Choroid plexus epithelial cell (primary cell): ENCODE results near the gene MYO15B.

Experiments used
- DNase-seq: peaks from one replicate; pipeline ENCODE4 v3.0.0-alpha.2; 2010; ENCODE audit warnings: low read depth
- H3K4me3 ChIP-seq: 2 replicates; pipeline ENCODE4 v1.5.1; 2011; ENCODE audit warnings: low read depth, mild to moderate bottlenecking, control low read depth, low read length, moderate library complexity
- CTCF ChIP-seq: conservative IDR thresholded peaks from 2 replicates; pipeline ENCODE4 v1.5.1; 2011; ENCODE audit warnings: low read depth, mild to moderate bottlenecking, control low read depth, inconsistent platforms, low read length, moderate library complexity

MYO15B gene

GRCh38 chr17:75639327-75639726 is 51.7 kb downstream of the MYO15B start:
- no peak for TF ChIP-seq CTCF
- DNase-seq, result no peak
- no peak overlapping the region for H3K4me3 ChIP-seq

- TF ChIP-seq CTCF, result no peak
- DNase-seq, result no peak
- H3K4me3 ChIP-seq, result no peak overlapping the region
Observed at GRCh38 chr17:75639771-75640555, 52.4 kb downstream of the MYO15B start.

- DNase-seq, result no peak
- TF ChIP-seq CTCF, result no peak
- no peak overlapping the region for H3K4me3 ChIP-seq
Observed at GRCh38 chr17:75640556-75641119, 53.0 kb downstream of the MYO15B start.

GRCh38 chr17:75641343-75641742 is 53.7 kb downstream of the MYO15B start:
- TF ChIP-seq CTCF, result no peak
- no peak overlapping the region for H3K4me3 ChIP-seq
- DNase-seq, result no peak

GRCh38 chr17:75642182-75642783 is 54.7 kb downstream of the MYO15B start:
- no peak for DNase-seq
- TF ChIP-seq CTCF, result no peak
- no peak overlapping the region for H3K4me3 ChIP-seq

GRCh38 chr17:75642784-75643642 is 55.4 kb downstream of the MYO15B start:
- no peak for TF ChIP-seq CTCF
- H3K4me3 ChIP-seq, result no peak overlapping the region
- DNase-seq, result no peak
